ENCODE measurements around the gene MAP3K20. TPM values are rescaled to one million over a fixed set of nuclear protein-coding genes. Genes with fewer than 3 reads are reported as not detected.

The MAP3K20 gene
- total and polyA plus RNA-seq, 2 donors (not counting 3 experiments of a cell fraction or from before 2014, with no cell fraction given): 7.8 to 31.5 TPM

DNA sequence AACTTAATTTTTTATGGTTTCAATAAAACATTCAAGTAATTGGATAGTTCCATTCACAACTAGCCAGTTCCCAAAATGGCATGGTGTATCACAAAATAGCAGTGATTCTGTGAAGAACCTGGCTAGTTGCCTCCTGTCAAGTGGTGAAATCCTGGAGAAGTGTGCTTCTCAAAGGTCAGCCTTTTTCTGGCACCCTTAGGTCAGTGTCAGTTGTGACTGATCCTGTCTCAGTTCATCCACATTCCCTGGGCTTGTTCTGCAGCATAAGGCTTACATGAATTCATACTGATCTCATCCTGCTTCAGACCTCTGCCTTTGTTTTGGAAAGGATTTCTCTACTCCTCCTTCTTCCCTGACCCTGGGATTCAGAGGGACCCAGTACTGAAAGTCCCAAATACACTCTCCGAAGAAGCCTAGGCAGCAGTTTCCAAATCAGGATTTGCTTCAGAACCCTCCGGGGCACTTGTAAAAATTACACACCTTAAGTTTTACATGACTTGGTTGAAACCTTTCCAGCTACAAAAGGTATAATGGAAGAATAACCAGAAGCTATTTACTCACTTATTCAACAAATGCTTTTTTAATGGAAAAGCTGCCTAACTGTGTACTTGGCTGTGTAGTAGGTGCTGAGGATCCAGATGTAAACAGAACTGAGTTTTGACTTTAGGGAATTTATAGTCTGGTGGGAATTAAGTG, 11.0 kb downstream of the MAP3K20 start:
- no peak for DNase-seq (ENCODE audit: low read depth, low spot score)
- no peaks in the 10 kb centered on the region for H4K20me1 ChIP-seq (replicated peaks; ENCODE audit: control insufficient read depth, extremely low read depth, insufficient read depth, low read length)
- POLR2A ChIA-PET: no interaction called here

More for the DNA sequence above, 11.0 kb downstream of the MAP3K20 start:
- dilution Hi-C loops (cut with MboI; ENCODE audit: extremely low pct_ligation_motif_present, low sequenced_read_pairs) (no loop called here), intact Hi-C loops (cut with micrococcal nuclease) (no loop called here)
- no peak for FAIRE-seq
- H3K9ac ChIP-seq (replicated peaks; ENCODE audit: extremely low read depth, insufficient read depth, low read length): no peak overlapping the region
- H3K27ac ChIP-seq (ENCODE audit: insufficient read depth, low read depth, low read length): no peak overlapping the region
- no peak overlapping the region for H3K4me3 ChIP-seq (replicated peaks in 1 of 3; ENCODE audit: insufficient read depth in 1 of 3, low read depth in 1 of 3, low read length in 3 of 3)
- no peaks in the 10 kb centered on the region for H3K4me1 ChIP-seq (ENCODE audit: control insufficient read depth, extremely low read depth, insufficient read depth, low read length)
- TF ChIP-seq JUN (IDR thresholded peaks at IDR 0.05; ENCODE audit: borderline replicate concordance, insufficient read depth, insufficient read length, low read depth) (no peak), FOS (IDR thresholded peaks at IDR 0.05; ENCODE audit: borderline replicate concordance, insufficient read depth, low read length) (no peak), MYC (IDR thresholded peaks at IDR 0.05; ENCODE audit: low read depth, low read length) (no peak), GATA2 (IDR thresholded peaks at IDR 0.05; ENCODE audit: insufficient read depth, insufficient read length, low read depth, low read length) (no peak), POLR2AphosphoS5 (IDR thresholded peaks at IDR 0.05; ENCODE audit: insufficient read depth, low read depth, low read length) (no peak), EZH2 (IDR thresholded peaks at IDR 0.05; ENCODE audit: borderline replicate concordance, low read depth, low read length, severe bottlenecking) (no peak), POLR2A (IDR thresholded peaks at IDR 0.05; ENCODE audit: low read depth, low read length) (no peak)
- TF ChIP-seq, protein P1, sequence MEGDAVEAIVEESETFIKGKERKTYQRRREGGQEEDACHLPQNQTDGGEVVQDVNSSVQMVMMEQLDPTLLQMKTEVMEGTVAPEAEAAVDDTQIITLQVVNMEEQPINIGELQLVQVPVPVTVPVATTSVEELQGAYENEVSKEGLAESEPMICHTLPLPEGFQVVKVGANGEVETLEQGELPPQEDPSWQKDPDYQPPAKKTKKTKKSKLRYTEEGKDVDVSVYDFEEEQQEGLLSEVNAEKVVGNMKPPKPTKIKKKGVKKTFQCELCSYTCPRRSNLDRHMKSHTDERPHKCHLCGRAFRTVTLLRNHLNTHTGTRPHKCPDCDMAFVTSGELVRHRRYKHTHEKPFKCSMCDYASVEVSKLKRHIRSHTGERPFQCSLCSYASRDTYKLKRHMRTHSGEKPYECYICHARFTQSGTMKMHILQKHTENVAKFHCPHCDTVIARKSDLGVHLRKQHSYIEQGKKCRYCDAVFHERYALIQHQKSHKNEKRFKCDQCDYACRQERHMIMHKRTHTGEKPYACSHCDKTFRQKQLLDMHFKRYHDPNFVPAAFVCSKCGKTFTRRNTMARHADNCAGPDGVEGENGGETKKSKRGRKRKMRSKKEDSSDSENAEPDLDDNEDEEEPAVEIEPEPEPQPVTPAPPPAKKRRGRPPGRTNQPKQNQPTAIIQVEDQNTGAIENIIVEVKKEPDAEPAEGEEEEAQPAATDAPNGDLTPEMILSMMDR (IDR thresholded peaks at IDR 0.05; ENCODE audit: extremely low read depth in 1 of 2, insufficient read depth in 1 of 2, low read depth in 1 of 2, low read length in 2 of 2): no peak
- TF ChIP-seq, protein P2, sequence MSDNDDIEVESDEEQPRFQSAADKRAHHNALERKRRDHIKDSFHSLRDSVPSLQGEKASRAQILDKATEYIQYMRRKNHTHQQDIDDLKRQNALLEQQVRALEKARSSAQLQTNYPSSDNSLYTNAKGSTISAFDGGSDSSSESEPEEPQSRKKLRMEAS (IDR thresholded peaks at IDR 0.05; ENCODE audit: insufficient read depth, insufficient read length): no peak
- H3K27me3 ChIP-seq (ENCODE audit: control insufficient read depth in 2 of 2, insufficient read depth in 2 of 2, low read length in 2 of 2): no peaks in the 10 kb centered on the region
- peaks cover 20% of the 10 kb centered on the region for H3K79me2 ChIP-seq (ENCODE audit: control insufficient read depth, insufficient read depth, low read length)
- H3K4me2 ChIP-seq (ENCODE audit: insufficient read depth, low read length): no peak overlapping the region
- H3K36me3 ChIP-seq (ENCODE audit: control insufficient read depth in 2 of 2, extremely low read depth in 1 of 2, insufficient read depth in 2 of 2, low read length in 2 of 2): no peaks in the 10 kb centered on the region
- H2AFZ ChIP-seq (ENCODE audit: low read depth, low read length): no peak overlapping the region
- CTCF ChIA-PET: interaction anchor here (1.2 kb wide), 1 partner anchor 122 kb away, joined by 3 read pairs; no protein-coding TSS in a partner anchor
- no peaks in the 10 kb centered on the region for H3K9me3 ChIP-seq (replicated peaks; ENCODE audit: control insufficient read depth, insufficient read depth, low read length)
- BruUV-seq (replicated peaks): no TSS peak
- H3K9me1 ChIP-seq (replicated peaks; ENCODE audit: control insufficient read depth, extremely low read depth, insufficient read depth, low read length): no peaks in the 10 kb centered on the region
